GM21423 (cell line): Measurements from ENCODE around the gene TET3.

Source experiments
- ATAC-seq: cut with Tn5 transposase; IDR thresholded peaks from one replicate; pipeline ENCODE4 v1.9.1; 2021; ENCODE audit warnings: mild to moderate bottlenecking, moderate library complexity; ENCODE audit not compliant: unreplicated experiment

TET3 gene

DNA sequence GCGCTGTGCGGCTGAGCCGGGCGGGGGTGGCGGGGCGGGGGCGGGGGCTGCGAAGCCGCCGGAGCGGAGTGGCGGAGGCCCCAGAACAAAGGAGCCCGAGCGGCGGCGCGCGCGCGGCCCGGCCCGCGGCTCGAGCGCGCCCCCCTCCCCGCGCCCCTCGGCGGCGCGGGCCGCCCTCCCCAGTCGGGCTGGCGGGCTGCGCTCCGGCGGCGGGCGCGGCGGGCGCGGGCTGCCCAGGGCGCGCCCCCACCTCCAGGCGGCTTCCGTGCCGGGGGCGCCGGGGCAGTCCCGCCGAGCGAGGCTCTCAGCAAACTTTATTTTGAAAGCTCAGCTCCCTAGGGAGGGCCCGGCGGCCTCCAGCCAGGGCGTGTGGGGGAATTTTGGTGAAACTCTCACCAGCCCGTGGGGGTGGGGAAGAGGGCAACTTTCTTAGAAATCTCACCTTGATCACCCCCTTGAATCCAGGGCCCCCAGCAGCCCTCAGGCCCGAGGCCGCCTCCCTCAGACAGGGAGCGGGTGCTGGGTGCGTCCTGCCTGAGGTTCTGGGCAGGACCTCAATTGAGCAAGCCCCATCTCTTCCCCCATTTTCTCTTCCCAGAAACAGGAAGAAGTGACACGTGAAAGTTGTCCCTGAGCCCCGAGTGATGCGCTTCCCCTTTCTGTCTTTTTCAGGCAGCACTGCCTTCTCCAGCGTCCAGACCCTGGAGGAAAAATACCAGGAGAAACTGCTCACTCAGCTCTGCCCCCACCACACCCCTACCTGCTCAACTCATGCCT lies 786 bp downstream of the TET3 start:
- peak; percentile 37 for ATAC-seq

DNA sequence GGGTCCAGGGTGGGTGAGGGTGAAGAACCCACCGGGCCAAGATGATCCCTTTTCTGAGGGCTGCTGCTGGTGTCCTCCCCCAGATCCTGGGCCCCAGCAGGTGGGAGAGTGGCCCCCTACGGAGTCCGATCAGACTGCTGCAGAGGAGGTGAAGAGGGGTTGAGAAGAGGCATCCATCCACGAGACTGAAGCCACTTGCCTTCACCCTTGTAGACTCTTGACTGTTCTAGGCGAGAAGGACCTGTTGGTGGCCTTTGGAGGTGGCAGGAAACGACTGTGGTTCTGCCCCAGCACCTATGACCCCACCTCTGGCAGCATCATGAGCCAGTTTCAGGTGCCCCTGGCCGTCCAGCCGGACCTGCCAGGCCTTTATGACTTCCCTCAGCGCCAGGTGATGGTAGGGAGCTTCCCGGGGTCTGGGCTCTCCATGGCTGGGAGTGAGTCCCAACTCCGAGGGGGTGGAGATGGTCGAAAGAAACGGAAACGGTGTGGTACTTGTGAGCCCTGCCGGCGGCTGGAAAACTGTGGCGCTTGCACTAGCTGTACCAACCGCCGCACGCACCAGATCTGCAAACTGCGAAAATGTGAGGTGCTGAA lies 1.5 kb downstream of the TET3 start:
- ATAC-seq = no peak

DNA sequence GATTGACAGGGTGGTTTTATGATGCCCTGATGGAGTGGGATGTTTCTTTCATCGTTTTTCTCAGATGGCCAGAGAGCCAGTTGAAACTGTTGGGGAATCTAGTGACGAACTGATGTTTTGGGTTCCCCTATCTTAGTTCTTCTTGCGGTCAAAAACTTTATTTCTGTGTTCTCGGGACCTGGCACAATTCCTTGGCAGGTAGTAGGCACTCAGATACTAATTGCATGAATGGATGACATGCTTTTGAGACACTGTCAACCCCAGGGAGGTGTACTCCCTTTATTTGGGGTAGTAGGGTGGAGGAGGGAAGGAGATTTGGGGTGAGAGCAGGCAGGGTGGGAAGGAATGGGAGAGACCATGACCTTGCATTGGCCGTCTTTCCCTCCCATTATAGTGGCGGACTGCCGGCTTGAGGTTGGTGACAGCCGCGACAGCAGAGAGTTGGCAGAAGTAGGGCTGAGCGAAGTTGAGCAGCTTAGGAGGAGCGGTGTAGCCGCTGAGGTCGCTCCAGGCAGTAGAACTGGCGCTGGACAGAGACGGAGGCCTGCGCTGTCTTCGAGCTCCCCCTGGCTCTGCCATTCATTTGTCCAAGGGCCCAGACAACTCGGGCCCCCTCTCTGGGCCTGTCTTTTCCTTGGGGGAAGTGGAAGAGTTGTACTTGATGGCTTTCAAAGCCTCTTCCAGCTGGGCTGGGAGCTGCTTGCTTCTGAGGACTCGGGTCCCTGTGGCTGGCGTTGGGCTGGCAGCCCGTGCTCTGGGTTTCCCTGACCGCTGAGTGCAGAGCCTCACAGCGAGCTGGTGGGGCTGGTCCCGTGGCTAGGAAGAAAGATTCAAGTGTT lies 2.6 kb downstream of the TET3 start:
- ATAC-seq = no peak

DNA sequence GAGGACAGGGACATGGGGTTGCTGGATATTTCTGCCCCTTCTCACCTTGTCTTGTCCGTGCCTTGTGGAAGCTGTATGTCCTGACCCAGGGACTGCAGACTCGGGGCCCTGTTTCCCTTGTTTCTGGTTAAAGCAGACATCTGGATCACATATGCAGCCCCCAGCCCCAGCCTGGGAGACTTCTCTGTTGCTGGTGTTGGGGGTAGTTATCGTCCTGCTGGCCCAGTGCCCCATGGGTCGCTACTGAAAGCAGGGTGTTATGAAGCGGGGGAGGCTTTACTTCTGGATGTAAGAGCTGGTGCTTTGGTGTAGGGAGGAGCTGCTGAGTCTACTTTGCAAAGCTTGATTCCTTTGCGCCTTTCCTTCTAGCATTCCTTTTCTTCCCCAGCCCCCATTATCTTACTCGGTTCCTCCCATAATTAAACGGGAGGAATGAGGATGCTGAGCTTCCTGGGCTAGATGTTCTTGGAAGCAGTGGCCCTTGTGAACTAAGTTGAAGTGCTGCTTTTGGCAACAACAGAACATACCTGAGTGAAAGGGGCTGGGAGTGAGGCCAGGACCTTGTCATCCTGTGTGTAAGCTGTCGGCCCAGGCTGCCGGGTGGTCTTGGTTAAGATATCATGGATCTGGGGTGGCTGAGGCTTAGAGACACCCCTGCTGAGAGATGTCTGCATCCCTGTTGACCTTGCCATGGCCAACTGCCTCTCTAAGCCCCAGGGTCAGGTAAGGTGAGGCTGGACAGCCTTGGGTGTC lies 3.4 kb downstream of the TET3 start:
- ATAC-seq = no peak

DNA sequence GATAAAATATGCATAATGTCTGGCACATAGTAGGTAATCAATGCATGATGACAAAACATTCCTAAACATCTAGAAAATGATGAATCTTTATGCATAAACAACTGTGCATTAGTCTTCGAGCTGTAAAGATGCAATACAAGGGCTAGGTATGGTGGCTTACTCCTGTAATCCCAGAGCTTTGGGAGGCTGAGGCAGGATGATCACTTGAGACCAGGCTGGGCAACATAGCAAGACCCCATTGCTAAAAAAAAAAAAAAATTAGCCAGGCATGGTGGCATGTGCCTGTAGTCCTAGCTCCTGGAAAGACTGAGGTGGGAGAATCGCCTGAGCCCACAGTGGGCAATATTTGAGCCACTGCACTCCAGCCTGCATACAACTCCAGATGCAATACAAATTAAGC lies 5.3 kb downstream of the TET3 start:
- no peak for ATAC-seq

DNA sequence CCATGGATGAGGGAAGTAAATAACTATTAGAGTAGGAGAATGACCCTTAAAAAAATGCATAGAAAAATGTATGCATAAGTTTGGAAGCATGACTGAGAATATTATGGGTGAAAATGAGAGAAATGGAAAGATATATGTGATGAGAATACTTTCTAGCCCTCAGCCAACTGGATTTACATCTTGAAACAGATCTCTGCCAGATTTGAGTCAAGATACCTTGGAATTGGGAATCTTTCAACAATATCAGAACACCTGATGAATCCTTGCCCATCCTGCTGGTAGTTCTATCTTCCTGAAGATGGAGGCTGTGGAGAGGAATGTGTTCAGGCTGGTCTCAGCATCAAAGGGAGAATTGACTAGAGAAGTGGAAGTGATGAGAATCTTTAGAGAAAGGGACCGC lies 5.8 kb downstream of the TET3 start:
- no peak for ATAC-seq

DNA sequence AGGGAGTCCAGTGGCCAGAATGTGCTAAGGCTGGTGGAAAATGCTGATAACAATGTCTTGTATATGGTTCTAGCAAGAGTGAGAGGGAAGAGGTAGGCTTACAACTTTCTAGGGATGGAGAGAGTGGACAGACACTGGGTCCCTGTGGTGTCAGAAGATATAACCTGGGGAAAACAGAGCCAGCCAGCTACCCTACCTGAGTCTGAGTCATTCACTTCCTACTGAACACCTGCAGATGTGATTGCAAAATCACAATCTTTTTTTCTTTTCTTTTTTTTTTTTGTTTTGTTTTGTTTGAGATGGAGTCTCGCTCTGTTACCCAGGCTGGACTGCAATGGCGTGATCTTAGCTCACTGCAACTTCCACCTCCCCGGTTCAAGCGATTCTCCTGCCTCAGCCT lies 7.3 kb downstream of the TET3 start:
- no peak for ATAC-seq

DNA sequence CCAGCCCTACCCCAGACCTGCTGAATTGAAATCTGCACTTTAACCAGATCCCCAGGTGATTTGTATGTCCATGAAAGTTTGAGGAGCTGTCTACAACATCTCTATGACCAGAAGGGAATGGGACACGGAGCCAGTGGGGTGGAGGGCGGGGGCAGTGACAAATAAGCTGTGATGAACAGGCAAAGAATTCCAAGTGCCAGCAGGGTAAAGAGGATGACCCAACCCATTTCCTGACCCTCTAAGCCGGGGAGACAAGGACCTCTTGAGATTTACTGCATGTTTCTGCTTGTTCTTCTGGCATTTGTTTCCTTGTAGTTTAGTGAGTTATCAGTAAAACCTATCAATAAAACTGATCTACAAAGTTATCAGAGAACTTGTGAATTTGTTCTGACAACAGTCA lies 8.7 kb downstream of the TET3 start:
- ATAC-seq = no peak

DNA sequence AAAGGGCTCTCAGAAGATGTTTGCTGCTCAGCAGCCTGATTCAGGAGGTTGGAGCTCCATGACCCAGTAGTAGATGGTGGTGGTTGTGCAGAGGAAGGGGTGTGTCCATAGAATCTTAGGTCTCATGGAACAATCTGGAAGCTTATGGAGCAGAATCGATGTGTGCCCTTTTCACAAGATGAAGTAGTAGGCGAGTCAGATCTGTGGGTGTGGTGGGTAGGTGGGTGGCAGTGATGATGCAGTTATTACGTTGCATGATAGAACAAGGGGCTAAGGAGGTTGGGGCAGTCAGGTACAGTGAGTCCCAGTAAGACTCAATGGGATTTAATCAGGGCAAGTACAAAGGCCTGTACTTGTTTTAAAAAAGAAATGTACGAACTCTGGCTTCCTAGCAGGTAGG lies 9.1 kb downstream of the TET3 start:
- ATAC-seq = no peak

DNA sequence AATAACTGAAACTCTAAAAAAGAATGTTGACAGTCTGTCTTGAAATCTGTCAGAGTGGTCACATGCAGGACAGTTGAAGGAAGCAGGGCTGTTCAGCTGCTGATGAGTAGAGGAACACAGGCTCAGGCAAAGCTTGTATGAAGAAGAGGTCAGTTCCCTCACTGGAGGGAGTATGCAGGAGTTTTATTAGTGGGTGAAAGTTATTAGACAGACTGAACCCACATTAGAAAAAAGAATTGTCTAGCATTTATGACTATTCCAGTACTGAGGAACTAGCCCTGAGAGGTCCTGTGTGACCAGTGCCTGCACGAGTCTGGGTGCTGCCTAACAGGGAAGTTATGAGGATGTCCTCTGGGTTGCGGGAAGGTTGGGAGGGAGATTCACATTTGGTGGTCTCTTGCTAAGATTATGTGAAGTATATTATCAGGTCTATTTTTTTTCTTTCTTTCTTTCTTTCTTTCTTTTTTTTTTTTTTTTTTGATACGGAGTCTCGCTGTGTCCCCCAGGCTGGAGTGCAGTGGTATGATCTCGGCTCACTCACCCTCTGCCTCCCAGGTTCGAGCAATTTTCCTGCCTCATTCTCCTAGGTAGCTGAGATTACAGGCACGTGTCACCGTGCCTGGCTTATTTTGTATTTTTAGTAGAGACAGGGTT lies 9.6 kb downstream of the TET3 start:
- no peak for ATAC-seq

DNA sequence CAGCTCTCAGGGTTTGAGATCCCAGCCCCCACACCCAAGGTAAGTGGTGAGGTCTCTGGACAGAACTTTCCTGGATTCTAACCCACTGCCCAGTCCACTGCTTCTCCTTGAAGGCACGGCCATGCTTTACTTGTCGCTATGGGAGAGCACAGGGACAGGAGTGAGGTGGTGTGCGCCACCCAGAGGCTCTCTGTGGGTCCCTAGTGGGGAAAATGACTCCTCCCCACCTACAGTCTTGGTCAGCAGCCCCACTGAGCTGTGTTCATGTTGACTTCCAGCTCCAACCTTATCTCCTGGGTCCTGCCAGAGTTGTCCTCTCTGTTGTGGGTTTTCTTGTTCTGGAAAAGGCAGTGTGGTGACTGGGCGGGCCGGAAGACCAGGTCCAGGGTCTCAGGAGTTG lies 11.1 kb downstream of the TET3 start:
- no peak for ATAC-seq

DNA sequence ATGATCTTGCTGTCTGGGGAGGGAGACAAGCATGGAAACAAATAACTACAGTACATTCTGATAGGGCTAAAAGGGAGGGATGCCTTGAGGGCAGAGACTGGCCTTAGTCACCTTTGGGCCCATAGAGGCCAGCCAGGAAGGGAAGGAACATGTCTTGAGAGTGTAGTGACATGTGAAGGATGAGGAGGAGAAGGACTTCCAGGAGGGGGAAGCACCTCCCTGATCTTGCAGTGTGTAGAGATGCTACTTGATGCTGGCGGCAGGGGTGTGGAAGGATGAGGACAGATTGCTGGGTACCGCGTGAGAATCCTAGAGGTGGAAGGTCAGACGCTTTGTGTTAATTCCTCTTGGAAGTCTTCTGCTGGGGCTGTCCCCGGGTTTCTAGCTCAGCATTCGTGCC lies 13.1 kb downstream of the TET3 start:
- ATAC-seq = no peak

DNA sequence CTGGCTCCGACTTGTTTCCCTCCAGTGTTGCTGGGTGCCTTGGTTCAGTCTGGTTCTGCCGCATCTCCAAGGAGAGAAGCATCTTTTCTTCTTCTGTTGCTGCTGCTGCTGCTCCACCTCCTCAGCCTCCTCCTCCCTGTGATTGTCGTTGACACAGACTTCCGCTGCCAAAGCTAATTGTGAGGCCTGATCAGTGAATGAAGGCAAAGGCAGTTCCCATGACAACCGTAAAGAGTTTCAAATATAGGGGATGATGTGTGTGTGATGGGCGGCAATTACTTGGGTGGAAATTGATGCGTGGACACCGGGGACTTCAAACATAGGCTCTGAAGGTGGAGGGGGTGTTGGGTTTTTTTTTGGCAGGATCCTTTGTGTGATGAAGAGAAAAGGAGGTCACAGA lies 13.7 kb downstream of the TET3 start:
- ATAC-seq = no peak

DNA sequence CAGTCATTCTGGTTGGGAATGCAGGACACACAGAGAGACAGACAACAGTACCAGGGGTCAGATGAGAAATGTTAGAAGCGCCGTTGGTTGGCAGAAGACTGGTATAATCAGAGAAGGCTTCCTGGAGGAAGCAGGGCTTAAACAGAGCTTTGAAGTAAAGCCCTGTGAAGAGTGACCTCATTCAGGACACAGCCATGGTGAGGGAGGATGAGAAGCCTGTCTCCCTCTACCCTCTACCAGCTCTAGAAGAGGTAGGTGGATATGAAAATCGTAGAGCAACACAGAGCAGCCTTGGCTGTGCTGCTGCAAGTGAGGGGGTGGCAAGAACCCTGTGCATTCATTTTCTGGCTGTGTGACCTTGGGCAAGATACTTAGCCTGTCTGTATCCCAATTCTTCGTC lies 14.2 kb downstream of the TET3 start:
- no peak for ATAC-seq

DNA sequence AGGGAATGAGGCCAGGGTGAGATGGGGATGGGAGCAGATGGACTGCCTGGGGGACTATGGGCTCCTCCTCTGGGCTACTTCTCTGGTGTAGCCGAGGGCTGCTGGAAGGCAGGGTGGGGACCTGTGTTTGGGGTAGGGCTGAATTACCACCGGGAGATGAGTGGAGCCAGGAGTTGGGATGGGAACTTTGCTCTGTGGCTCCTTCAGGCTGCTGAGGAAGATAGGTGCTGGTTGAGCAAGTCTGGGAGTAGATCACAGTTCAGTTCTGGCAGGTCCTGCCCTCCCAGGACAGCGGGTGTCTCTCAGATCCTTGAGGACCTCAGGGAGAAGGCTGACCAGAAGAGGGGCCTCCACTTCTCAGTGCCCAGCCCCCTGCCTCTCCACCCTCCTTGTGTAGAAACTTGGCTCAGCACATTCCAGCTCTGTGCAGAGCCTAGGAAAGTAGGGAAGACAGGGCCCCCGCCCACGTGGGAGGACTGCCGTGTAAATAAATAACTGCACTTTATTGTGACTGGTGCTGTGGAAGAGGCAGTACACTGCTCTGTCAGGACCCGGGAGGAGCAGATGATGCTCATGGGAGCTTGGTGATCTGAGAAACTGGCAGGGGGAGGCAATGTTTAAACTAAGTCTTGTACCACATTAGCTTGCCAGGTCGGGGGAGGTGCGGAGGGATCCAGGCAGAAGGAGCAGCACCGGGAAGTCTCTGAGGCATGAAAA lies 15.3 kb downstream of the TET3 start:
- no peak for ATAC-seq

DNA sequence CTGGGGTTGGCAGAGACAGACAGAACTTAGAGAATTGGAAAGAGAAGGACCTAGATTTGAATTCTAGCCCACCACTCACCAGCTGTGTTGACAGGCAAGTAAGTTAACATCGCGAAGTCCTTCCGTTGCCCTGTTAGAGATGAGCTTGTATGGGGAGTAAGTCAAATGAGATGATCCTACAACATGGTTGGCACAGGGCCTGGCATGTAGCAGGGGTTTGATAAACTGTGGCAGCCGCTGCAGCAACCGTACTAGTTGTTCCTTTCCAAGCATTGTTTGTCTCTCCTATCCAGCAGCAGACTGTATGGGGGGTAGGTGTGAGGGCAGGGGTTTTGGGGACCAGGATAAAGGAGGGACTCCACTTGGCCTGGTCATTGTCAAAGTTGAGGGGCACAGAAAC lies 16.0 kb downstream of the TET3 start:
- no peak for ATAC-seq

DNA sequence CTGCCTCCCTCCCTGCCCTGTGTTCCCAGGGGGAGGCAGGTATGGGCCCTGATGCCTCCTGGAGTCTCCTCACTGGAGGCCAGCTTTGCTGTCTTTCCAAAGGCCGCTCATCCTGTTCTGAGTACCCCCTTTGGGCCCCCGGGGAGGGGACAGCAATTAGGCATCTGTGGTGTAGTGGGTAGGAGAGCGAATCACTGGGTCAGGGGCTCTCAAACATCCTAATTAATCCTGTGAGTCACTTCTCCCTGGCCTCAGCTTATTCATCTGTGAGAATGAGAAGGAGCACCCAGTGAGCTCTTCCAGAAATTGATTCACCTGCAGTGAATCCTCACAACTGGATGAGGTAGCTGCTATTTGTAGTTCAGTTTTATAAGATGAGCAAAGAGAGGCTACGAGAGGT lies 16.4 kb downstream of the TET3 start:
- no peak for ATAC-seq

DNA sequence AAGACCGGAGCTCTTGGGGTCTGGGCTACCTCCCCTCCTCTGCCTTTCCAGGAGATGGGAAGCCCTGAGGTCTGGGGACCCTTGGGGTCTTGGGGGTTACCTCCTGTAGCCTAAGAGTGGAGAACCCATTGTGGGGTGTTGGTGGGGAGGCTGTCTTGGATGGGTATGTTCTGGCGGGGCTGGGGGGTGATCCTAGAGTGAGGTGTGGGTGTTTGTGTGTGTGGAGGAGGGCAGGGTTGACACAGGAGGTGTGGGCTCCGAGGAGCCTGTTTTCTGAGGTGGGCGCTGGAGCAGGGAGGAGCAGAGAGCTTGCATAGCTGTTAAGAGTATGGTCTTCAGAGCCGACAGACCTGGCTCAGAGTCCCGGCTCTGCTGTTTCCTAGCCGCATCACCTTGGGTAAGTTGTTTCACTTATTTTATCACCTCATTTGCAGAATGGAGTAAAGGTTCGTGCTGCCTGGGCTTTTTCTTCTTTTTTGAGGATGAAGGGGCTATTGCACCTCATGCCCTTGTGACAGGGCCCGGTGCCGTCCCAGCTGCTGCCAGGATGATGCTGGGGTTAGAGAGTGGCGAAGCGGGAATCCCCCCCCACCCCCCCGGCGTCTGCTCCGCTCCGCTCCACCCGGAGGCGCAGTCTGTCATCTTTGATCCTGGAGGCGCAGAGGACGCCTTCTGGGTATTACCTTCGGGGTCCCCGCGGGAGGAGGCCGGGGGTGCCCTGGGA lies 17.2 kb downstream of the TET3 start:
- peak; percentile 46 for ATAC-seq
